ENCODE measurements around the gene SGSM1. TPM values are rescaled to one million over a fixed set of nuclear protein-coding genes. Genes with fewer than 3 reads are reported as not detected.
A peak's percentile ranks its signal among the peaks of the same experiment; 100 is the strongest.
"Not testable (repeated sequence)": the region's sequence is repeated elsewhere in the genome, so short reads cannot be mapped to it uniquely, and the experiment has no call there.

The SGSM1 gene
- polyA plus RNA-seq, 1 experiment: not detected

DNA sequence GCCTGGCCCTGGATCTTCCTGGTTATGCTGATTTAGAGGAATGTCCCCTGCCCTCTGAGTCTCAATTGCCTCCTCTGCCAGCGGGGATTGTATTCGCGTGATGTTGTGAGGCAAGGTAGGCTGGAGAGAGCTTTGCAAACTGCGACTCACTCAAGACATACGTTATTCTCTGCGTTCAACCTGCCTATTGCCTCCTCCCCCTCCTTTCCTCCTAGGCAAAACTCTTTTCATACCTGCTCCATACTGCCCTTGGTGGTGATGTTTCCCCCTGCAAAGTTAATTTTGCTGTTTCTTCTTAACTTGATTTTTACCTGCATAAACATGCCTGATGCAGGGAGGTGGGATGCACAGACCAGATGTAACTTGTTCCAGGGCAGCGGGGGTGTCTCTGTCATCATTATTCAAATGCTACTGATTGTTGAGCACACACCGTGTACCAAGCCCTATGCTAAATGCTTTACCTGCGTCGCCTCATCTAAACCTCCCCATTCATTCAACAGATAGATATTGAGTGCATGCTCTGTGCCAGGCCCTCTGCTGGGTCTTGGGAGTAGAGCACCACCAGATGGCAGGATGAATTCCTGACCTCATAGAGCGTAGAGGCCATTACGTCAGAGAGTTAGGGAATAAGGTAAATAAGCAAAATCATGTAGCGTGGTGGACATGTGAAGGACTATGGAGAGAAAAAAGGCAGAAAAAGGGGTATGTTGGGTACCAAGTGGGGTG lies 29.0 kb downstream of the SGSM1 start:
- H3K4me3 ChIP-seq (ENCODE audit: low read depth, low read length): no peak overlapping the region
- no peak for DNase-seq (ENCODE audit: low read depth, low spot score)
- TF ChIP-seq, protein P1, sequence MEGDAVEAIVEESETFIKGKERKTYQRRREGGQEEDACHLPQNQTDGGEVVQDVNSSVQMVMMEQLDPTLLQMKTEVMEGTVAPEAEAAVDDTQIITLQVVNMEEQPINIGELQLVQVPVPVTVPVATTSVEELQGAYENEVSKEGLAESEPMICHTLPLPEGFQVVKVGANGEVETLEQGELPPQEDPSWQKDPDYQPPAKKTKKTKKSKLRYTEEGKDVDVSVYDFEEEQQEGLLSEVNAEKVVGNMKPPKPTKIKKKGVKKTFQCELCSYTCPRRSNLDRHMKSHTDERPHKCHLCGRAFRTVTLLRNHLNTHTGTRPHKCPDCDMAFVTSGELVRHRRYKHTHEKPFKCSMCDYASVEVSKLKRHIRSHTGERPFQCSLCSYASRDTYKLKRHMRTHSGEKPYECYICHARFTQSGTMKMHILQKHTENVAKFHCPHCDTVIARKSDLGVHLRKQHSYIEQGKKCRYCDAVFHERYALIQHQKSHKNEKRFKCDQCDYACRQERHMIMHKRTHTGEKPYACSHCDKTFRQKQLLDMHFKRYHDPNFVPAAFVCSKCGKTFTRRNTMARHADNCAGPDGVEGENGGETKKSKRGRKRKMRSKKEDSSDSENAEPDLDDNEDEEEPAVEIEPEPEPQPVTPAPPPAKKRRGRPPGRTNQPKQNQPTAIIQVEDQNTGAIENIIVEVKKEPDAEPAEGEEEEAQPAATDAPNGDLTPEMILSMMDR (IDR thresholded peaks at IDR 0.05; ENCODE audit: low read depth, low read length): peak; percentile 20; the same call in 1 of the 2 replicates
- ChIA-PET POLR2A (no interaction called here), CTCF (no interaction called here)
- H3K27me3 ChIP-seq (ENCODE audit: control insufficient read depth, insufficient read depth, low read length): peaks cover 4% of the 10 kb centered on the region
- H3K27ac ChIP-seq (ENCODE audit: low read depth, low read length): no peak overlapping the region
- no peaks in the 10 kb centered on the region for H3K9me3 ChIP-seq (ENCODE audit: control insufficient read depth, insufficient read depth, low read length)

DNA sequence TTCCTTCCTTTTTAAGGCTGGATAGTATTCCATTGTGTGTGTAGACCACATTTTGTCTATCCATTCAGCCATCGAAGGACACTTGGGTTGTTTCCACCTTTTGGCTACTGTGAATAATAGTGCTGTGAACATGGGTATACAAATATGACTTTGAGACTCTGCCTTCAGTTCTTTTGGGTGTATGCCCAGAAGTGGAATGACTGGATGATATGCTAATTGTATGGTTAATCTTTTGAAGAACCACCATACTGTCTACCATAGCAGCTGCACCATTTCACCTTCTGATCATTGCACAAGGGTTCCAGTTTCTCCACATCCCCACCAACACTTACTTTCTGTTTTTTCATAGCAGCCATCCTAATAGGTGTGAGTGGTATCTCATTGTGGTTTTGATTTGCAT lies 30.3 kb downstream of the SGSM1 start:
- Histone ChIP-seq H3K27ac (ENCODE audit: low read depth, low read length) (no peak overlapping the region), H3K27me3 (ENCODE audit: control insufficient read depth, insufficient read depth, low read length) (no peaks in the 10 kb centered on the region), H3K9me3 (ENCODE audit: control insufficient read depth, insufficient read depth, low read length) (no peaks in the 10 kb centered on the region), H3K4me3 (ENCODE audit: low read depth, low read length) (no peak overlapping the region)
- CTCF ChIA-PET: no interaction called here
- TF ChIP-seq, protein P1 (IDR thresholded peaks at IDR 0.05; ENCODE audit: low read depth, low read length): no peak
- no peak for DNase-seq (ENCODE audit: low read depth, low spot score)
- POLR2A ChIA-PET: no interaction called here

DNA sequence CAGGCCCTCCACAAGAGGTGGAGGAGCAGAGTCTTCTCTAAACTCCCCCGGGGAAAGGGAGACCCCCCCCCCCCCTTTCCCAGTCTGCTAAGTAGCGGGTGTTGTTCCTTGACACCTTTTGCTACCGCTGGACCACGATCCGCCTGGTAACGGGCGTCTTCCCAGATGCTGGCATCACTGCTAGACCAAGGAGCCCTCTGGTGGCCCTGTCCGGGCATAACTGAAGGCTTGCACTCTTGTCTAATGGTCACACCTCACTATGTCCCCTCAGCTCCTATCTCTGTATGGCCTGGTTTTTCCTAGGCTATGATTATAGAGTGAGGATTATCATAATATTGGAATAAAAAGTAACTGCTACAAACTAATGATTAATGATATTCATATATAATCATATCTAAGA lies 31.5 kb downstream of the SGSM1 start:
- H3K4me3 ChIP-seq (ENCODE audit: low read depth, low read length); H3K9me3 ChIP-seq (ENCODE audit: control insufficient read depth, insufficient read depth, low read length); DNase-seq (ENCODE audit: low read depth, low spot score); POLR2A ChIA-PET; H3K27me3 ChIP-seq (ENCODE audit: control insufficient read depth, insufficient read depth, low read length); H3K27ac ChIP-seq (ENCODE audit: low read depth, low read length): not testable (repeated sequence)
- TF ChIP-seq, protein P1 (IDR thresholded peaks at IDR 0.05; ENCODE audit: low read depth, low read length): 0 out of 2 replicates have a peak, but pooled peaks have one; percentile 4
- CTCF ChIA-PET: interaction anchor here (0.8 kb wide), 1 partner anchor 34 kb away, joined by 3 read pairs; no protein-coding TSS in a partner anchor

DNA sequence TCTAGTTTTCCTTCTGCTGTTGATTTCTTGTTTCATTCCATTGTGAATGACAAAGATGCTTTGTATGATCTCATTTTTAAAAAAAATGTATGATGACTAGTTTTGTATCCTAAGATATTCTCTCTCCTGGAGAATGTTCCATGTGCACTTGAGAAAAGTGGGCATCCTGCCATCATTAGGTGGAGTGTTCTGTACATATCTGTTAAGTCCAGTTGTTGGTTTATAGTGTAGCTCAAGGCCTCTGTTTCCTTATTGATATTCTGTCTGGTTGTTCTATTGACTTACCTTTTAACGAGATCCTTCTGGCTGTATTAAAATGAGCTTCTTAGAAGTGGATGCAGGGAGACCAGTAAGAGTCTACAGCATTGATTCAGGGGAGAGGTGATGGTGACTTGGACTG lies 35.2 kb downstream of the SGSM1 start:
- POLR2A ChIA-PET: no interaction called here
- no peaks in the 10 kb centered on the region for H3K27me3 ChIP-seq (ENCODE audit: control insufficient read depth, insufficient read depth, low read length)
- no peak for DNase-seq (ENCODE audit: low read depth, low spot score)
- no peak overlapping the region for H3K27ac ChIP-seq (ENCODE audit: low read depth, low read length)
- TF ChIP-seq, protein P1 (IDR thresholded peaks at IDR 0.05; ENCODE audit: low read depth, low read length): no peak
- no peak overlapping the region for H3K4me3 ChIP-seq (ENCODE audit: low read depth, low read length)
- CTCF ChIA-PET: interaction anchor here (1.2 kb wide), 1 partner anchor 38 kb away, joined by 3 read pairs; no protein-coding TSS in a partner anchor
- H3K9me3 ChIP-seq (ENCODE audit: control insufficient read depth, insufficient read depth, low read length): no peaks in the 10 kb centered on the region

DNA sequence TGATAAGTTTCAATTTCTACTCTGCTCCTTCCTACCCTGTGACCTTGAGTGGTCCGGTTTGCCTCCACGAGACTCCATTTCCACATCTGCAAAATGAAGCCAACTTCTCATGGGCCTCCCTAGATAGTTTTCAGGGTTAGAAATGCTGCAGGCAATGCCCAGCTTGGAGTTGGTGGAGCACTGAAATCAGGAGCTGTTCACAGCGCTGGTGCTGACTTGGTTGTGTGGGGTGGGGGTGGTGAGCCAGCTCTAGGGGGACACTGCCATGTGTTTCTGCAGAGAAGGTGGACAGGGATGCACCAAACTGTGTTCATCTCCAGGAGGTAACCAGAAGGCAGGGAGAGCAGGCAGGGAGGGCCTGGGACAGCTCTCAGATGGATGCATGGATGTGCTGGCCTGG lies 37.0 kb downstream of the SGSM1 start:
- POLR2A ChIA-PET: interaction anchor here (0.6 kb wide), 1 partner anchor 15 kb away, joined by 3 read pairs; no protein-coding TSS in a partner anchor

More for the DNA sequence above, 37.0 kb downstream of the SGSM1 start:
- CTCF ChIA-PET: no interaction called here
- Histone ChIP-seq H3K9me3 (ENCODE audit: control insufficient read depth, insufficient read depth, low read length) (no peaks in the 10 kb centered on the region; the same call in 1 of the 2 replicates), H3K27me3 (ENCODE audit: control insufficient read depth, insufficient read depth, low read length) (no peaks in the 10 kb centered on the region), H3K4me3 (ENCODE audit: low read depth, low read length) (no peak overlapping the region), H3K27ac (ENCODE audit: low read depth, low read length) (no peak overlapping the region)
- DNase-seq (ENCODE audit: low read depth, low spot score): no peak
- TF ChIP-seq, protein P1 (IDR thresholded peaks at IDR 0.05; ENCODE audit: low read depth, low read length): no peak
